ENCODE results near the gene EVA1C.
"Not testable (repeated sequence)": the region's sequence is repeated elsewhere in the genome, so short reads cannot be mapped to it uniquely, and the experiment has no call there.

Gene EVA1C

GRCh38 chr21:32387151-32387550 is 25.4 kb upstream of the EVA1C start:
- no peak for DNase-seq
- intact Hi-C loops (cut with DNase I) = no loop called here

DNA sequence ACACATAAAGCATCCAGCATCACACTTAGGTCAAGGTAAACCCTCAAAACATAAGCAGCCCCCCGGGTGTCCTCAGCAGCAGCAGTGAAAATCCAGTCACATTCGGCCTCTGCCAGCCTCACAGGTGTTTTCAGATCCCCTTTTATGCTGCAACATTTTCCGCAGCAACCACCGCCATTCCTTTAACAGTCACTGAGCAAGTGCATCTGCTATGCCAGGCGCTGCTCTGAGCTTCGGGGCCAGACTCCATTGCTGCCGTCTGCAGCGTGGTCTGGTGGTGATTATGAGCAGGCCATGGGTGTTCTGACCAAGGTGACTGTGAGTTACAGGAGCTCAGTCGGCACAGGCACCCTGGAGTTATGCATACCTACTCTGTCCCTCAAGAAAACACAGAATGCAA is 24.2 kb upstream of the EVA1C start:
- intact Hi-C loops (cut with DNase I) = no loop called here
- no peak for DNase-seq

DNA sequence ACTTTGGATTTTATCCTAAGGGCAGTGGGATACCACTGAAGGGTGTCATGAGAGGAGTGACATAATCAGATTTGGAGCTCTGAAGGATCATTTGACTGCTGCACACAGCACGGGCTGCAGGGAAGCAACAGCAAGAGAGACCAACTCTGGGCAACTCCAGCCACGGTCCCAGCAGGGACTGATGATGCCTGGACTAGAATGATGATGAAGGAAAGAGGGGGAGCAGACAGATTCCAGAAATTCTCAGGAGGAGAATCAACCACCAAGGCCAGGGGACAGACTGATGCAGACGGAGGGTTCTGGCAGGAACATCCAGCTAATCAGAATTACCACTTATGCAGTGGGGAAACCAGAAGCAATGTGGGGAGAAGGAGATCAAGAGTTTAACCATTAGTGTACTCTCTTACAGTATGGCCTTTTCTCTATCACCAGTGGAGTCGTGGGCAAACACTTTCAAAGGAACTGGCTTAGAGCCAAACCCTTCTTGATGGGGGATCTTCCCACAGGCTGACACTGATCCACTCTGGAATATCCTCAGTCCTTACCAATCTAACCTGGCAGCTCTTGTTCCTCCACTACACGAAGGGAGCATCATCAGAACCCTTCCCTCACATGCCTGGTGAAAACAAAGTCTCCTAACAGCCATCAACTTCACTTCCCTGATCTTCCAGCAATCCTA is 23.0 kb upstream of the EVA1C start:
- intact Hi-C loops (cut with DNase I) = no loop called here

DNA sequence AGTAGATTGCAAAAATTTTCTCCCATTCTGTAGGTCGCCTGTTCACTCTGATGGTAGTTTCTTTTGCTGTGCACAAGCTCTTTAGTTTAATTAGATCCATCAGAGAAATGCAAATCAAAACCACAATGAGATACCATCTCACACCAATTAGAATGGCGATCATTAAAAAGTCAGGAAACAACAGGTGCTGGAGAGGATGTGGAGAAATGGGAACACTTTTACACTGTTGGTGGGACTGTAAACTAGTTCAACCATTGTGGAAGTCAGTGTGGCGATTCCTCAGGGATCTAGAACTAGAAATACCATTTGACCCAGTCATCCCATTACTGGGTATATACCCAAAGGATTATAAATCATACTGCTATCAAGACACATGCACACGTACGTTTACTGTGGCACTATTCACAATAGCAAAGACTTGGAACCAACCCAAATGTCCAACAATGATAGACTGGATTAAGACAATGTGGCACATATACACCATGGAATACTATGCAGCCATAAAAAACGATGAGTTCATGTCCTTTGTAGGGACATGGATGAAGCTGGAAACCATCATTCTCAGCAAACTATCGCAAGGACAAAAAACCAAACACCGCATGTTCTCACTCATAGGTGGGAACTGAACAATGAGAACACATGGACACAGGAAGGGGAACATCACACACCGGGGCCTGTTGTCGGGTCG is 21.8 kb upstream of the EVA1C start:
- intact Hi-C loops (cut with DNase I); DNase-seq: not testable (repeated sequence)

More for the DNA sequence above, 23.0 kb upstream of the EVA1C start:
- no peak for DNase-seq

DNA sequence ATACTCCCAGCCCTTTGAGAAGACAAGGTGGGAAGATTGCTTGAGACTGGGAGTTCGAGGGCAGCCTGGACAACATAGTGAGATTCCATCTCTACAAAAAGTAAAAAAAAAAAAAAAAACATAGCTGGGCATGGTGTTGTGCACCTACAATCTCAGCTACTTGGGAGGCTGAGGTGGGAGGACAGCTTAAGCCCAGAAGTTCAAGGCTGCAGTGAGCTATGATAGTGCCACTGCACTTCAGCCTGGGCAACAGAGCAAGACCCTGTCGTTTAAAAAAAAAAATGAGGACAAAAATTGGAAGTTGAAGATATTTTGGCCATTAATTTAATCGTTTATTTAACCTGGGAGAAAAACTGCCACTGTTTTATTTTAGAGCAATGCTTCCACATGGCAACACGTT is 20.8 kb upstream of the EVA1C start:
- DNase-seq = no peak
- intact Hi-C loops (cut with DNase I) = no loop called here

DNA sequence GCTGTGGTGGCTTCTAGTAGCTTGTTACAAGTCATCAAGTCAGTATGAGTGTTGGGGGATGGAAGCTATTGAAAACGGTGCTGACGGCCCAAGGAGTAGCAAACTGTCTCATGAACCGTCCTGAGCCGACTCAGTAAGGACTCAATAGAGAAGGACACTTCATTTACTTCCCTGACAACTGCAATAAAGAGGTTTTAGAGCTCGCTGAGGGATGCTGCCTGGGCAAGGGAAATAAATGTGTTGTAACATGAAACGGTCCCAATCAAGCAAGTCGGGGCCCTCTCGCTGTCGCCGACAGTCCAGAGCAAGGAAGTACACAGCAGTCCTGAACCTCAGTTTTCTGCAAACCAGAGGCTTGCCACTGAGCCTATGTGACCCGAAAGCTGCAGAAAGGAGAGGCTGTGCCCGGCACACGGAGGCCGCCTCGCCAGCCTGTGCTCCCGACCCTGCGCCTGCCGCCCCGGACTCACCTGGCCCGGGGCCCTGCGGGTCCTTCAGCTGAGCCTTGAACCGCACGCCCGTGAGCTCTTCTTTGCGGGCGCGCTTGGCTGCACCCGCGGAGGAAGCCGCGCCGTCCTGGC is 20.1 kb upstream of the EVA1C start:
- no peak for DNase-seq
- intact Hi-C loops (cut with DNase I) = no loop called here

DNA sequence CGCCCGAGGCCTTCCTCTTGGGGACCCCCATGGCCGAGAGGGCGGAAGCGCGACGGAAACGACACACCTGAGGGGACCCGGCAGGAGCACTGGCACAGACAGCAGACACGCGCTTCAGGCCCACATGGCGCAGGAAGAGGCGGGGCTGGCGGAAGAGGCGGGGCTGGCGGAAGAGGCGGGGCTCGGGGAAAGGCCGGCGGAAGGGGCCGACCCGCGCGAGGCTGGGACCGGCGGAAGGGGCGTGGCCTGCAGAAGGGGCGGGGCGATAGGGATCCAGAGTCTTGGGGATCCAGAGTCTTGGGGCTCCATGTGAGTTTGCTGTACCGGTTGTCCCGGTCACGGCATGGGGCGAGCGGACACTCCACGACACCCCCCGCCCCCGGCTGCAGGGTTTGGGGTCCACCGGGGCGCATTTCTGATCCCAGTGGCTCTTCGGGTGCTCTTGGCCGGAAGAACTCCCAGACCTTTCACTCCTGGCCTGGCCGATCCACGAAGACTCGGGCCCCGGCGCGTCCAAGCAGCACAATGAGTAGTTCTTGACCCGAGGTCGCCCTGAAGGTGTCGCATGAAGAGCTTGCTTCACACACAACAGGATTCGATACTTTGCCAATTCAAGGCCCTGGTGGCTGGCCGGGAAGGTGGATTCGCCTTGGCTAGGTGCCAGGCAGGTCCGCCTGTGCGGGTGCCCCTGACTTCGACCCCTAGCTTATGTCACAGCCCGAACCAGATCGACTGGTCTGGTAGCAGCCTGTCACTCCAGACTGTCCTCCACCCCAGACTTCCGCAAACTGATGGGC is 19.4 kb upstream of the EVA1C start, which contains the start of gene URB1:
Gene URB1, minus strand, starts transcription at position 133 of the 797 bp plus-strand sequence. Its CDS starts 102 bp downstream, at position 31.
- intact Hi-C loops (cut with DNase I) = no loop called here

DNA sequence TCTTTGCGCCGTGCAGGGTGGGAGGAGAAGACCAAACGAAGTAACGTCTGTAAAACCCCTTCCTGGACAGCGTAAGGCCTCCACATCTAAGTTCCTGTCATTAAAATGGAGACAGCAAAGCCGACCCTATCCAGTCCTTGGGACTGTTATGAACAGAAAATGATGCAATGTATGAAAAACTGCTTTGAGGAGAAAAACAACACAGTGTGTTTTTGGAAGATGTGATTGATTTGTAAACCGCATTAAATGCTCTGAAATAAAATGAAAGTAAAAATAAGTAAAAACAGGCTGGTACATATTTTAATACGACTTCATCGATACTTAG is 18.9 kb upstream of the EVA1C start:
- intact Hi-C loops (cut with DNase I) = no loop called here
- no peak for DNase-seq

More for the DNA sequence above, 19.4 kb upstream of the EVA1C start, which contains the start of gene URB1:
- DNase-seq = peak; percentile 86 to 98 (median 96)

DNA sequence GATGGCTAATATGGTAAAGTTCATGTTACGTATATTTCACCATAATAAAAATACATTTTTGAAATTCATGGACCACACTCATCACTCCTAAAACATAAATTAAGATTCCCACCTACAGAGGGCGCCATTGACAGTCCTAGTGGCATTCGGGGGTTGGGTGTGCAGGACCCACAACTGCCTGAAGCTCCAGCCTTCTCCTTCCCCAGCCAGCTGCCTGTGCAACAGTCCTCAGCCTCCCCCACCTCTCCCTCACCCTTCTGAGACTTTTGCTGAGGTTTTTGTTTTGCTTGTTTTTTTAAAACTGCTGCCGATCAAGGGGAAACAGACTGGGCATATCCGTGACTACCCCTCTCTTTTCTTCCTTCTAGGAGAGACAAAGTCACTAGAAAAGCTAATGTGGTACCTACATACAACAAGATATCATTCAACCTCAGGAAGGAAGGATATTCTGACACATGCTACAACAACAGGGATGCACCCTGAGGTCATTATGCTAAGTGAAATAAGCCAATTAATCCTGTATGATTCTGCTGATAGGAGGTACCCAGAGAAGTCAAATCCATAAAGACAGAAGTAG is 9.2 kb upstream of the EVA1C start:
- intact Hi-C loops (cut with DNase I) = loop anchor here (5.0 kb wide), 1 partner anchor 194 kb away; no protein-coding TSS in a partner anchor

GRCh38 chr21:32406405-32406804 is 6.1 kb upstream of the EVA1C start:
- no peak for DNase-seq
- intact Hi-C loops (cut with DNase I) = no loop called here

More for the DNA sequence above, 9.2 kb upstream of the EVA1C start:
- peak in 39 of 42 donors; percentile 21 to 87 (median 66) for DNase-seq

DNA sequence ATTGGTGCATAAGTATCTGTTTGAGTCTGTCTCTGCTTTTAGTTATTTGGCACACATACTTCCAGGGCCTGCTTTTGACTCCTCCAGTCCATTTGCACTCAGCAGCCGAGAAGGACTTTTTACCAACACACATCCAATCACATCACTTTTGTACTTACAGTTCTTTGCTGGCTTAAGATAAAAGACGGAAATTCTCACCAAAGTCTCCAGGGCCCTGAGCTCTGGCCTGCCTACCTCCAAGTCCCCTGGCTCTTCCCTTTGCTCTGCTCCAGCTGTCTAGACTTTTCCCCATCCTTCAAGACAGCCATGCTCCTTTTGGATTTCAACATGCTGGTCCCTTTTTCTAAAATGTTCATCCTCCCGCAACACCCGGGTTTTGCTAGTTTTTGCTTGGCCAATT is 2.2 kb upstream of the EVA1C start:
- no peak for DNase-seq
- intact Hi-C loops (cut with DNase I) = loop anchor here (5.0 to 10.0 kb wide), 2 partner anchors 55 to 192 kb away; no protein-coding TSS in a partner anchor

- DNase-seq = peak in 17 of 42 donors; percentile 23 to 65 (median 46)
- intact Hi-C loops (cut with DNase I) = loop anchor here (5.0 to 10.0 kb wide), 2 partner anchors 54 to 191 kb away; no protein-coding TSS in a partner anchor
Measured at GRCh38 chr21:32410916-32411315, 1.6 kb upstream of the EVA1C start.

DNA sequence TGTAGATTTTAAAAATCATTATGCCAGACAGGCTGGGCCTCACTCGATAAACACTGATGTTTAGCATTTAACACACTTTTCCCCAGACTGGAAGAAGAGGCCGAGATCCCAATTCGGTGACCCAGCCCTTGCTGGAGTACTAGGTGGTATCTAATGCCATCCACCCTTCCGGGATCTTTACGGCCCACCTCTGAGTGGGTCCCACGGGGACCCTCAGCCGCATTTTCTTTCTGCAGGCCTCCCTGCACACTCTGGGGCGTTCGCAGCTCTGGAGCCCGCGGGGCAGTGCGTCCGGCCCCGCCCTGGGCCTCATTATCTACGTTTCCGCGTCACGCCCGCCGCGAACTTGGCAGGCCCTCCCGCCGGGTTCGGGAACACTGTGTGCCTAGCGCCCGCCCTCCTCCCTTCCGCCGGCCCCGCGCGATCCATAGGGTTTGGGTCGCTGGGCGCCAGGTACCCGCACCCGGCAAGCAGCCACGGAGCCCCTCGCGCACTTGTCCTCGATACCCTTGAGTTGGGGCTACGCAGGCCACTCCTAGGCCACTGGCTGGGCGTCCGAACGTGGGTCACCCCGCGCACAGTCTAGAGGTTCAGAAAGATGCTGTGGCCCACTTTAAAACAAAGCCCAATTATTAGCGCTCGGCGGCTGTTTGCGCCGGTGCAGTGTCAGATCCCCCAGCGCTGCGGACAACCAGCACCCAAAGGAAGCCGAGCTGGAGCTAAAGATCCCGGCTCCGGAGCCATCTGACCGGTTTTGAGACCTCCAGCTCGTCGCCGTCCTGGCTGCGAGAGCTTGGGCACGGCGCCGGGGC is 950 bp upstream of the EVA1C start:
- DNase-seq = peak; percentile 77 to 93 (median 86)
- intact Hi-C loops (cut with DNase I) = loop anchor here (5.0 to 10.0 kb wide), 2 partner anchors 53 to 191 kb away; no protein-coding TSS in a partner anchor

DNA sequence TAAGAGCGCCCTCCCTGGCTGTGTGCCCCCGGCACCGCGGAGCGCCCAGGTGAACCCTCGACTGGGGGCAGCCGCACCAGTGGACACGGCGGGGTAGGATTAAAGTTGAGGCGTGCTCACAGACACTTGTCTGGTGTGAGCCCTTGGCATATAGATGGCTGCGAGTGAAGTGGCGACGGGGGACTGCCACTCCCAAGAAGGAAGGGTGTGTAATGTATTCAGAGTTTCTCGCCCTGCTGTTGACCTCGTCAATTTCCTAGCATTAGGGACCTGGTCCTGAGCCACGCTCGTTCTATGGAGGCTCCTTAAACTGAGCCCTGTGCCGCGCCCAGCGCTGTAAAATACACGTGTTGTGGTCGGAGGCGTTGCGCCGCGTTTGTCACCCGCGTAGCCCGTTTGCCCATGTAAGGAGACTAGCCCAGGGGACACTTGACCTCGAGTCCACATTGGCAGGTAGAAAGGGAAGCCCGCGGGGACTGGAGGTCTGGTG is 554 bp downstream of the EVA1C start:
- intact Hi-C loops (cut with DNase I) = loop anchor here (5.0 to 10.0 kb wide), 2 partner anchors 52 to 189 kb away; no protein-coding TSS in a partner anchor
- DNase-seq = peak in 20 of 42 donors; percentile 10 to 58 (median 41)

GRCh38 chr21:32413697-32414578 is 1.4 kb downstream of the EVA1C start:
- intact Hi-C loops (cut with DNase I) = loop anchor here (5.0 to 10.0 kb wide), 2 partner anchors 51 to 188 kb away; no protein-coding TSS in a partner anchor
- peak in 5 of 42 donors; percentile 13 to 53 (median 22) for DNase-seq

GRCh38 chr21:32414579-32415358 is 2.3 kb downstream of the EVA1C start:
- intact Hi-C loops (cut with DNase I) = loop anchor here (5.0 to 10.0 kb wide), 2 partner anchors 50 to 188 kb away; no protein-coding TSS in a partner anchor
- DNase-seq = peak in 32 of 42 donors; percentile 36 to 82 (median 54)
